Stimulated activated memory B cell treated with anti-CD40 and anti-IgM and Interleukin-4, amounts not matched to agents 10 μg/mL and 1 μg/mL and 100 μg/mL, for 72 hours (primary cell): ENCODE data around the gene UGT3A1.
"Not testable (repeated sequence)": the region's sequence is repeated elsewhere in the genome, so short reads cannot be mapped to it uniquely, and the experiment has no call there.

Experiments
- ATAC-seq: fragments of 150-1000 bp; cut with Tn5 transposase; 2 replicates; pipeline ENCODE4 v1.10.0; 2021
- H3K27ac Mint-ChIP-seq: one replicate; pipeline ENCODE4 v1.8.0; 2022; ENCODE audit warnings: mild to moderate bottlenecking, mixed read lengths
- H3K27me3 Mint-ChIP-seq: one replicate; pipeline ENCODE4 v1.8.0; 2022; ENCODE audit warnings: mixed read lengths
- H3K36me3 Mint-ChIP-seq: one replicate; pipeline ENCODE4 v1.8.0; 2022; ENCODE audit warnings: mixed read lengths
- H3K4me1 Mint-ChIP-seq: one replicate; pipeline ENCODE4 v1.8.0; 2022; ENCODE audit warnings: mixed read lengths
- H3K4me3 Mint-ChIP-seq: one replicate; pipeline ENCODE4 v1.8.0; 2022; ENCODE audit warnings: mild to moderate bottlenecking, moderate library complexity, mixed read lengths
- H3K9me3 Mint-ChIP-seq: one replicate; pipeline ENCODE4 v1.8.0; 2022; ENCODE audit warnings: mixed read lengths

UGT3A1 gene

GRCh38 chr5:35990941-35991611 is at the start of gene UGT3A1:
UGT3A1 (minus strand) TSS chr5:35991390; CDS start chr5:35991240, 150 bp downstream.
- Mint-ChIP-seq H3K4me3 (no peak within 1 kb of the TSS), H3K27ac (no peak within 1 kb of the TSS), H3K27me3 (peaks cover 21% of the 10 kb centered on the region), H3K4me1 (no peaks in the 10 kb centered on the region), H3K36me3 (no peaks in the 10 kb centered on the region), H3K9me3 (no peaks in the 10 kb centered on the region)
- no peak for ATAC-seq

- Mint-ChIP-seq H3K36me3 (no peaks in the 10 kb centered on the region), H3K9me3 (no peaks in the 10 kb centered on the region)
- peak; percentile 21 for ATAC-seq
Observed at GRCh38 chr5:36035696-36036095, 44.5 kb upstream of the UGT3A1 start.

GRCh38 chr5:36034536-36035134 is 43.4 kb upstream of the UGT3A1 start:
- H3K4me3 Mint-ChIP-seq, H3K27ac Mint-ChIP-seq, ATAC-seq, H3K4me1 Mint-ChIP-seq, H3K36me3 Mint-ChIP-seq, H3K27me3 Mint-ChIP-seq, H3K9me3 Mint-ChIP-seq: not testable (repeated sequence)

More at GRCh38 chr5:36035696-36036095, 44.5 kb upstream of the UGT3A1 start:
- Mint-ChIP-seq H3K27me3 (no peaks in the 10 kb centered on the region), H3K4me3 (no peak overlapping the region), H3K27ac (no peak overlapping the region), H3K4me1 (no peaks in the 10 kb centered on the region)

GRCh38 chr5:36033486-36033885 is 42.3 kb upstream of the UGT3A1 start:
- no peak for ATAC-seq
- H3K27ac Mint-ChIP-seq, result no peak overlapping the region
- no peaks in the 10 kb centered on the region for H3K36me3 Mint-ChIP-seq
- no peaks in the 10 kb centered on the region for H3K4me1 Mint-ChIP-seq
- no peaks in the 10 kb centered on the region for H3K9me3 Mint-ChIP-seq
- no peak overlapping the region for H3K4me3 Mint-ChIP-seq
- no peaks in the 10 kb centered on the region for H3K27me3 Mint-ChIP-seq

- Mint-ChIP-seq H3K27ac (no peak overlapping the region), H3K27me3 (no peaks in the 10 kb centered on the region), H3K4me3 (no peak overlapping the region), H3K36me3 (no peaks in the 10 kb centered on the region), H3K4me1 (no peaks in the 10 kb centered on the region), H3K9me3 (no peaks in the 10 kb centered on the region)
- ATAC-seq, result no peak
Observed at GRCh38 chr5:36033047-36033446, 41.9 kb upstream of the UGT3A1 start.

GRCh38 chr5:36031223-36031622 is 40.0 kb upstream of the UGT3A1 start:
- H3K4me1 Mint-ChIP-seq, result no peaks in the 10 kb centered on the region
- H3K27me3 Mint-ChIP-seq, result no peaks in the 10 kb centered on the region
- ATAC-seq, result no peak
- H3K9me3 Mint-ChIP-seq, result no peaks in the 10 kb centered on the region
- H3K4me3 Mint-ChIP-seq, result no peak overlapping the region
- no peak overlapping the region for H3K27ac Mint-ChIP-seq
- H3K36me3 Mint-ChIP-seq, result no peaks in the 10 kb centered on the region

- peaks cover 2% of the 10 kb centered on the region for H3K9me3 Mint-ChIP-seq
- no peak overlapping the region for H3K4me3 Mint-ChIP-seq
- H3K27ac Mint-ChIP-seq, result no peak overlapping the region
- ATAC-seq, result no peak
- H3K4me1 Mint-ChIP-seq, result no peaks in the 10 kb centered on the region
- no peaks in the 10 kb centered on the region for H3K27me3 Mint-ChIP-seq
- H3K36me3 Mint-ChIP-seq, result no peaks in the 10 kb centered on the region
Observed at GRCh38 chr5:36029914-36030313, 38.7 kb upstream of the UGT3A1 start.

GRCh38 chr5:36028816-36029465 is 37.8 kb upstream of the UGT3A1 start:
- Mint-ChIP-seq H3K27me3 (peaks cover 7% of the 10 kb centered on the region), H3K36me3 (no peaks in the 10 kb centered on the region), H3K4me3 (no peak overlapping the region), H3K9me3 (peaks cover 6% of the 10 kb centered on the region), H3K27ac (no peak overlapping the region), H3K4me1 (no peaks in the 10 kb centered on the region)
- no peak for ATAC-seq

- no peak for ATAC-seq
- peaks cover 7% of the 10 kb centered on the region for H3K9me3 Mint-ChIP-seq
- H3K27ac Mint-ChIP-seq, result no peak overlapping the region
- H3K36me3 Mint-ChIP-seq, result no peaks in the 10 kb centered on the region
- H3K4me1 Mint-ChIP-seq, result no peaks in the 10 kb centered on the region
- peaks cover 7% of the 10 kb centered on the region for H3K27me3 Mint-ChIP-seq
- no peak overlapping the region for H3K4me3 Mint-ChIP-seq
Observed at GRCh38 chr5:36027711-36028110, 36.5 kb upstream of the UGT3A1 start.

- no peak for ATAC-seq
- Mint-ChIP-seq H3K4me1 (no peaks in the 10 kb centered on the region), H3K36me3 (no peaks in the 10 kb centered on the region), H3K9me3 (peaks cover 10% of the 10 kb centered on the region), H3K27me3 (peaks cover 7% of the 10 kb centered on the region), H3K27ac (no peak overlapping the region), H3K4me3 (no peak overlapping the region)
Observed at GRCh38 chr5:36026706-36027465, 35.7 kb upstream of the UGT3A1 start.

GRCh38 chr5:36022246-36022645 is 31.1 kb upstream of the UGT3A1 start:
- not testable (repeated sequence) for H3K36me3 Mint-ChIP-seq, H3K27ac Mint-ChIP-seq, ATAC-seq

GRCh38 chr5:36019584-36019983 is 28.4 kb upstream of the UGT3A1 start:
- not testable (repeated sequence) for ATAC-seq, H3K27ac Mint-ChIP-seq, H3K9me3 Mint-ChIP-seq, H3K27me3 Mint-ChIP-seq, H3K4me1 Mint-ChIP-seq, H3K36me3 Mint-ChIP-seq, H3K4me3 Mint-ChIP-seq

More at GRCh38 chr5:36022246-36022645, 31.1 kb upstream of the UGT3A1 start:
- H3K27me3 Mint-ChIP-seq, H3K4me3 Mint-ChIP-seq, H3K4me1 Mint-ChIP-seq: not testable (repeated sequence)
- peaks cover 10% of the 10 kb centered on the region for H3K9me3 Mint-ChIP-seq

- Mint-ChIP-seq H3K36me3 (no peaks in the 10 kb centered on the region), H3K4me1 (no peaks in the 10 kb centered on the region), H3K27ac (no peak overlapping the region), H3K4me3 (no peak overlapping the region), H3K9me3 (peaks cover 14% of the 10 kb centered on the region), H3K27me3 (no peaks in the 10 kb centered on the region)
- no peak for ATAC-seq
Observed at GRCh38 chr5:36017622-36018021, 26.4 kb upstream of the UGT3A1 start.

GRCh38 chr5:36017004-36017403 is 25.8 kb upstream of the UGT3A1 start:
- Mint-ChIP-seq H3K27me3 (no peaks in the 10 kb centered on the region), H3K36me3 (no peaks in the 10 kb centered on the region), H3K27ac (no peak overlapping the region), H3K4me1 (no peaks in the 10 kb centered on the region), H3K4me3 (no peak overlapping the region), H3K9me3 (peaks cover 17% of the 10 kb centered on the region)
- no peak for ATAC-seq

- Mint-ChIP-seq H3K27me3 (no peaks in the 10 kb centered on the region), H3K27ac (no peak overlapping the region), H3K36me3 (no peaks in the 10 kb centered on the region), H3K4me1 (no peaks in the 10 kb centered on the region), H3K9me3 (peaks cover 22% of the 10 kb centered on the region), H3K4me3 (no peak overlapping the region)
- ATAC-seq, result no peak
Observed at GRCh38 chr5:36013182-36013581, 22.0 kb upstream of the UGT3A1 start.
